ENCODE measurements around the gene RPEL1. TPM values are rescaled to one million over a fixed set of nuclear protein-coding genes. Genes with fewer than 3 reads are reported as not detected.

The RPEL1 gene
- total RNA-seq, 1 donor from 2014 or later, result not detected

DNA sequence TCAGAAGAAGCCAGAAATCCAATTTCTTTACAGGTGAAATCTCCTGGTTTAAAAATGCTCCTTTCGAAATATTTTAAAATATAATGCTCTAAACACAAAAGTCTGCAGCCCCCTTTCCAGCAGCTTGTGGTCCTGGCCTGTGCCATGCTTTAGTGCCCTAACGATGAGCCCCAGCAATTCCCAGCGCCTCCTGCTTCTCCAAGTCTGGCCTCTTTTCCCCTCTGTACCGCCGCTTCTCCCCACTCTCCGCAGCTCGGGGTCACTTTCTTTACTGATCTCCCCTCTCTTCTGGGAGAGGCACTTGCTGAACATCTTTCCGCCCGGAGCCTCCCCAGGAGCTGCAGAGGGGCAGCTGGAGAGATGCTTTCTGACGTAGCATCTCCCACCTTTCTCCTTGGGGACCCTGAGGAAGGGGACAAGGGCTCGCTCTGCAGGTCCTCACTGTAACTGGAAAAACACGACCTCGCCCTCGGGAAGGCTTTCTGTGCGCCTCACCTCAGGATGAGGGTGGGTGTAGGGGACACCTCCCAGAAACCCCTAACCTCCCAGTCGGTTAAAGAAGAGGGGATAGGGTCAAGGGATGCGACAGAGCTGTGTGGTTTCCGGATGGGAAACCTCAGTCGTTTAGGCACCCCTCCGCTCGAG lies 30.7 kb downstream of the RPEL1 start:
- no peak for TF ChIP-seq CTCF (IDR thresholded peaks at IDR 0.05)
- Histone ChIP-seq H3K27me3 (peaks cover 20% of the 10 kb centered on the region), H3K27ac (no peak overlapping the region), H3K9me3 (no peaks in the 10 kb centered on the region), H3K4me3 (peak overlapping the region in 1 of 2 donors; percentile 42), H3K36me3 (no peaks in the 10 kb centered on the region), H3K4me1 (peaks cover 15% of the 10 kb centered on the region in 2 donors)
- no peak for DNase-seq (ENCODE audit: low spot score in 2 of 2)
- intact Hi-C loops (cut with DNase I), result no loop called here

GRCh38 chr10:103276896-103277712 lies 31.4 kb downstream of the RPEL1 start, which contains the start of gene INA:
Gene INA (plus strand): TSS chr10:103277138. CDS start chr10:103277212, 74 bp downstream.
- Histone ChIP-seq H3K27me3 (peaks cover 20% of the 10 kb centered on the region), H3K36me3 (no peaks in the 10 kb centered on the region), H3K9me3 (no peaks in the 10 kb centered on the region), H3K4me1 (peaks cover 13 to 15% of the 10 kb centered on the region in 2 donors), H3K27ac (no peak within 1 kb of the TSS), H3K4me3 (peak within 1 kb of the TSS; percentile 36 to 42)
- intact Hi-C loops (cut with DNase I), result no loop called here
- no peak for DNase-seq (ENCODE audit: low spot score in 2 of 2)
- no peak for TF ChIP-seq CTCF (IDR thresholded peaks at IDR 0.05)

DNA sequence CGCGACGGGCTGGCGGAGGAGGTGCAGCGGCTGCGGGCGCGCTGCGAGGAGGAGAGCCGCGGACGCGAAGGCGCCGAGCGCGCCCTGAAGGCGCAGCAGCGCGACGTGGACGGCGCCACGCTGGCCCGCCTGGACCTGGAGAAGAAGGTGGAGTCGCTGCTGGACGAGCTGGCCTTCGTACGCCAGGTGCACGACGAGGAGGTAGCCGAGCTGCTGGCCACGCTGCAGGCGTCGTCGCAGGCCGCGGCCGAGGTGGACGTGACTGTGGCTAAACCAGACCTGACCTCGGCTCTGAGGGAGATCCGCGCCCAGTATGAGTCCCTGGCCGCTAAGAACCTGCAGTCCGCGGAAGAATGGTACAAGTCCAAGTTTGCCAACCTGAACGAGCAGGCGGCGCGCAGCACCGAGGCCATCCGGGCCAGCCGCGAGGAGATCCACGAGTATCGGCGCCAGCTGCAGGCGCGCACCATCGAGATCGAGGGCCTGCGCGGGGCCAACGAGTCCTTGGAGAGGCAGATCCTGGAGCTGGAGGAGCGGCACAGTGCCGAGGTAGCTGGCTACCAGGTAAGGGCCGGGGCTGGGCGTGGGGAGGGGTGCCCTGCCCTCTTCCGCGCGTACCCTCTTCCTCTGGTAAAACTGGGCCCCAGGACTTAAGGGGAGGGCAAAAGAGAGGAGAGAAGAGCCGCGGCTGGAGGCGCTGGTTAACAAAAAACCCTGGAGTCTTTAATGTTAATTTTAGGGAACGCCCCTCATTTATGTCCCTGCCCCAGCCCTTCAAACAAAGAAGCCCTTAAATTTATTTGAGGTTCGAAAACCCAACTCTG lies 32.2 kb downstream of the RPEL1 start:
- intact Hi-C loops (cut with DNase I), result no loop called here
- H3K9me3 ChIP-seq, result no peaks in the 10 kb centered on the region
- H3K27me3 ChIP-seq, result peaks cover 20% of the 10 kb centered on the region
- no peak overlapping the region for H3K27ac ChIP-seq
- DNase-seq (ENCODE audit: low spot score in 2 of 2), result no peak
- H3K36me3 ChIP-seq, result no peaks in the 10 kb centered on the region
- TF ChIP-seq CTCF (IDR thresholded peaks at IDR 0.05), result no peak
- H3K4me1 ChIP-seq, result peaks cover 12 to 15% of the 10 kb centered on the region in 2 donors
- H3K4me3 ChIP-seq, result peak overlapping the region; percentile 36 to 42

DNA sequence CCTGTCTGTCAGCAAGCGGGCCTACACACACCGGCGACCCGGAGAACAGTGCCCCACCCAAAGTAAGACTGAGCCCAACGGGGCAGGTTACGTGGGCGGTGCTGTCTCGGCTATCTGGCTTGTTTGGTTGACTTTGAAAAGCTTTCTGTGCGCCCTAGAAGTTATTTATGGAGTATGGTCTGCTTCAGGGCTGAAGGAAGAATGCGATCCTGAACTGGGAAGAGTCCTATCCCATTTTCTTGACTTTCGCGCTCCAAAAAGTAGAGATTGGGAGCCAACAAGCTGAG lies 32.8 kb downstream of the RPEL1 start:
- Histone ChIP-seq H3K27me3 (peaks cover 20% of the 10 kb centered on the region), H3K4me1 (peaks cover 7 to 11% of the 10 kb centered on the region in 2 donors), H3K27ac (no peak overlapping the region), H3K9me3 (no peaks in the 10 kb centered on the region), H3K36me3 (no peaks in the 10 kb centered on the region), H3K4me3 (no peak overlapping the region)
- intact Hi-C loops (cut with DNase I), result no loop called here
- no peak for TF ChIP-seq CTCF (IDR thresholded peaks at IDR 0.05)
- DNase-seq (ENCODE audit: low spot score in 2 of 2), result no peak

- no peaks in the 10 kb centered on the region for H3K36me3 ChIP-seq
- no peaks in the 10 kb centered on the region for H3K9me3 ChIP-seq
- intact Hi-C loops (cut with DNase I), result no loop called here
- no peak for TF ChIP-seq CTCF (IDR thresholded peaks at IDR 0.05)
- DNase-seq (ENCODE audit: low spot score in 2 of 2), result no peak
- H3K4me3 ChIP-seq, result no peak overlapping the region
- peaks cover 7% of the 10 kb centered on the region in 2 donors for H3K4me1 ChIP-seq
- peaks cover 20% of the 10 kb centered on the region for H3K27me3 ChIP-seq
- no peak overlapping the region for H3K27ac ChIP-seq
Measured at GRCh38 chr10:103278862-103279298, 33.2 kb downstream of the RPEL1 start.
